HT-29 (cell line): ENCODE measurements around the gene TRIM4. TPM values are rescaled to one million over a fixed set of nuclear protein-coding genes. Genes with fewer than 3 reads are reported as not detected.

ENCODE experiments used
- DNase-seq: peaks from one replicate; pipeline ENCODE4 v3.0.0-alpha.2; 2015; ENCODE audit warnings: low spot score
- small RNA-seq: library from RNA; depleted of rRNA; stranded (forward); fragments of <200 nt; gene quantifications from one replicate; pipeline ENCODE3, GENCODE V24; 2014
- total RNA-seq: library from RNA; depleted of rRNA; stranded (reverse); fragments of >200 nt; shearing (Covaris generic); gene quantifications from 2 replicates; pipeline ENCODE4 v1.2.3, GENCODE V29; 2014; rRNA removed

The TRIM4 gene
- total RNA-seq, 1 experiment from 2014 or later, result 15.1 TPM

DNA sequence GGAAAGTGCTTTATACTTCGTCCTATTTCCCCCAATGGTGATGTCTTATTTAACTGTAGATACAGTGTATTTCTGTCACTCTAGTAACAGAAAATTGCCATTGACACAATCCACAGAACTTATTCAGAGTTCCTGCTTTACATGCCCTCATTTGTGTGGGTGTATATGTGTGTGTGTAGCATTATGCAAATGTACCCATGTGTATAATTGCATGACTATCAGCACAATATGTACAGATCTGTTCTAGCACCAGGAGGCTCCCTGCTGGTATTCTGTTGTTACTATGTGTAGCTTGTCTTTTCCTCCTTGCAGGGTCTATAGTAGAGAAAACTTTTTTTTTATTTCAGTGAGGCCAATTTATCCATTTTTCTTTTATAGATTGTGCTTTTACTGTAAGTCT is 75.0 kb downstream of the TRIM4 start:
- no peak for DNase-seq

DNA sequence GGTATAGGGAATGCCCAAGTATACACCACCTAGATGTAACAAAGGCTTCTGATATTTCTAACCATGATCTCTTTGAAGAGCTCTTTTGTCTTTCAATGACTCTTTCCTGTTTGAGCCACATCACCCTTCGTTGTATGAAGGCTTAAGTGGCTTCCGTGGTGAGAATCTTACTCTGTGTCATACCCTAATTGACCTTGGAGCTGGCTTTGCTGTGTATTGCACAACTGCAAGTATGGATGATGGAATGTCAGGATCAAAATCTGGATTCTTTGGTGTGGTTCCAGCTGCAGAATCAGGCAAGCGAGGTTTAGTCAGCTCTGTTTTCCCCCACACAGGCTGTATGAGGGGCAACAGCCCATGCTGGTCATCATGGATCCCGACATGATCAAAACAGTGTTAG is 75.5 kb downstream of the TRIM4 start:
- no peak for DNase-seq

DNA sequence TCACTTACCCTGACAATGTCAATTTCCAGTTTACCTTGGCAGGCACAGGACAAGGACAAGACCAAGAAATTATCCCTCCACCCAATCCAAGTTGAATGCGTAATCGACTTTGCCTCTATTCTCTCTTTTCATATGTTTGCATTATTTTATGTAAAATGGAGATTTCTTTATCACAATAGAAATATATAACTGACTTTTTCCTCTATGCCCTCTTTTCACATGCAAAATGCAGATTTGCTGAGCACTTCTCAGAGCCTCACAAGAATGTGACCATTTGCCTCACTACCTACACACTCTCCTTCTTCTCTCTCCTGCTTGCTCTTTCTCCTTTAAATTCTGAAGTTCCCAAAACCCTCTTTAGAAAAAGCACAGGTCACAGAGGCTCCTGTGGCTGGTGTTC is 76.4 kb downstream of the TRIM4 start:
- no peak for DNase-seq

Small RNAs within 50 kb of the gene (small RNA-seq; reads per million reads assigned to genes)
- gene AC011904.1, result not detected
- gene CYP3A52P, result not detected
- not detected for gene RF00019
- gene RF00561, result not detected

Other genes with a start within 250 kb of the TRIM4 start
- 96.3 and 108 TPM in 2 replicates for gene CYP3A5, start 239.5 kb downstream of the TRIM4 start, total RNA-seq
- gene CYP3A7, start 184.3 kb downstream of the TRIM4 start, total RNA-seq, result 0.10 TPM in 1 of 2 replicates, not detected in the other
- not detected in 2 replicates for gene CYP3A4, start 135.3 kb downstream of the TRIM4 start, total RNA-seq
- gene CYP3A43, start 91.5 kb downstream of the TRIM4 start, total RNA-seq, result not detected in 2 replicates
- gene OR2AE1, start 42.5 kb downstream of the TRIM4 start, total RNA-seq, result 0.55 TPM in 1 of 2 replicates, not detected in the other
- gene GJC3, start 10.1 kb upstream of the TRIM4 start, total RNA-seq, result not detected in 2 replicates
- 42.3 and 43.2 TPM in 2 replicates for gene AZGP1, start 56.5 kb upstream of the TRIM4 start, total RNA-seq
- 22.5 and 32.1 TPM in 2 replicates for gene ZKSCAN1, start 96.1 kb upstream of the TRIM4 start, total RNA-seq
- gene ZSCAN21, start 130.2 kb upstream of the TRIM4 start, total RNA-seq, result 7.7 and 7.9 TPM in 2 replicates
- 22.2 and 23.6 TPM in 2 replicates for gene ZNF3, start 162.2 kb upstream of the TRIM4 start, total RNA-seq
- 111 and 128 TPM in 2 replicates for gene COPS6, start 169.4 kb upstream of the TRIM4 start, total RNA-seq
- 461 and 531 TPM in 2 replicates for gene MCM7, start 181.9 kb upstream of the TRIM4 start, total RNA-seq
- gene AP4M1, start 182.1 kb upstream of the TRIM4 start, total RNA-seq, result 36.8 and 38.1 TPM in 2 replicates
- gene TAF6, start 199.8 kb upstream of the TRIM4 start, total RNA-seq, result 45.0 and 65.5 TPM in 2 replicates
- 2.7 and 5.5 TPM in 2 replicates for gene CNPY4, start 200.1 kb upstream of the TRIM4 start, total RNA-seq
- 1.3 and 2.9 TPM in 2 replicates for gene MBLAC1, start 207.4 kb upstream of the TRIM4 start, total RNA-seq
- gene LAMTOR4, start 229.4 kb upstream of the TRIM4 start, total RNA-seq, result 310 and 344 TPM in 2 replicates
- 22.5 and 27.8 TPM in 2 replicates for gene TRAPPC14, start 239.2 kb upstream of the TRIM4 start, total RNA-seq
- not detected in 2 replicates for gene GAL3ST4, start 249.1 kb upstream of the TRIM4 start, total RNA-seq